Heart right ventricle (tissue), 16 donors: Measurements from ENCODE around the gene SMTNL1. TPM values are rescaled to one million over a fixed set of nuclear protein-coding genes. Genes with fewer than 3 reads are reported as not detected.

Source experiments
- ATAC-seq, 8 donors: fragments of 200-7000 bp; cut with Tn5 transposase; one replicate each; pipeline ENCODE4 v1.9.1; 2020; ENCODE audit warnings: mild to moderate bottlenecking in 8 of 8, moderate library complexity in 8 of 8, moderate number of reproducible peaks in 1 of 8
- DNase-seq, 2 donors: peaks; one replicate each; pipeline ENCODE4 v3.0.0-alpha.2; 2020
- H3K27ac ChIP-seq, 10 donors: fragments of 200-600 bp; sonication (generic) in 2 of 10; one replicate each; pipeline versions ENCODE4 v1.5.0 to v1.8.0; 2020 to 2022; ENCODE audit warnings: mild to moderate bottlenecking in 3 of 10
- H3K27me3 ChIP-seq, 7 donors: fragments of 200-600 bp; one replicate each; pipeline ENCODE4 v1.8.0; 2021 to 2022; ENCODE audit warnings: mild to moderate bottlenecking in 2 of 7
- H3K36me3 ChIP-seq, 9 donors: fragments of 200-600 bp; sonication (generic) in 1 of 9; one replicate each; pipeline versions ENCODE4 v1.5.0 to v1.8.0; 2020 to 2022; ENCODE audit warnings: mild to moderate bottlenecking in 2 of 9
- H3K4me1 ChIP-seq, 9 donors: fragments of 200-600 bp; sonication (generic) in 1 of 9; one replicate each; pipeline versions ENCODE4 v1.5.0 to v1.8.0; 2020 to 2022; ENCODE audit warnings: mild to moderate bottlenecking in 4 of 9
- H3K4me3 ChIP-seq, 10 donors: fragments of 200-600 bp; sonication (generic) in 2 of 10; one replicate each; pipeline versions ENCODE4 v1.5.0 to v1.8.0; 2020 to 2022; ENCODE audit warnings: mild to moderate bottlenecking in 7 of 10, moderate library complexity in 2 of 10
- H3K9me3 ChIP-seq, 11 donors: fragments of 200-600 bp in 10 of 11; sonication (generic) in 2 of 11; one replicate each; pipeline versions ENCODE4 v1.5.0 to v1.8.0; 2013 to 2022; ENCODE audit warnings: mild to moderate bottlenecking in 2 of 11, control low read depth in 1 of 11, moderate library complexity in 1 of 11
- CTCF ChIP-seq, 9 donors: fragments of 200-600 bp; sonication (generic) in 2 of 9; IDR thresholded peaks; one replicate each; pipeline versions ENCODE4 v1.5.0 to v1.8.0; 2021 to 2022; ENCODE audit warnings: antibody characterized with exemption in 9 of 9, mild to moderate bottlenecking in 5 of 9, moderate library complexity in 1 of 9
- WGBS, 2 donors: extraction: QIAGEN DNeasy Blood & Tissue Kit; methylation state at CpG; one replicate each; pipeline ENCODE4 v1.1.7; 2013; ENCODE audit warnings: inconsistent platforms in 1 of 2; 5-methylcytosine and 5-hydroxymethylcytosine counted together
- intact Hi-C, 10 donors: fragments of 100-400 bp; cut with DNase I; formaldehyde crosslinking; loops; one replicate each; pipeline versions ENCODE4 v1.11.1 to v1.14.2; 2022
- polyA plus RNA-seq, 2 donors: library from polyadenylated mRNA; stranded (reverse); fragments of 200-250 nt; gene quantifications; one replicate each; pipeline ENCODE4 v1.2.3, GENCODE V29; 2013
- total RNA-seq, 10 donors: library from RNA; stranded (reverse); fragmentation: NEBNext Ultra II Directional in 3 of 10; extraction: Animal tissue kit (Norgen Biotek cat#: 25700) in 3 of 10; gene quantifications; one replicate each; pipeline versions ENCODE4 v1.2.1 to v1.2.4, GENCODE V29; 2021 to 2023
- donor health status: Arrhythmogenic right ventricular cardiomyopathy.
- donor health status: ischemic (EF 13 %, LVEDD 7.1; RV severe dilation, severe dysfunction).
- donor health status: healthy with polysubstance abuse.
- donor health status: DM: no; HTN: yes; CAD: no.
- donor health status: DM: no; HTN: no; CAD: no.
- donor health status: ischemic (EF 25% LVEDD 6.9; RV normal size, moderate dysfunction).
- donor health status: ischemic (EF 25% LVEDD 5.7; RV mildly dilated, moderate dysfunction).
- donor health status: healthy.
- donor health status: DM: yes; HTN: yes; CAD: no.
- donor health status: Ischemic cardiomyopathy.
- donor health status: ischemic (EF 35%, LVEDD 5.7; RV mildly dilated, moderate dysfunction).
- donor health status: nonischemic (EF 11% LVEDD 7.7; RV severe dilation, severe dysfunction).
- donor health status: DM: yes; HTN: yes; CAD: no.
- donor health status: PGD.
- donor health status: ischemic (EF 29% LVEDD 5.4; RV normal size, mild dysfunction).
- donor health status: nonischemic (EF 23%, LVEDD 6.1; RV moderate dilation, normal function).

SMTNL1 gene
- total and polyA plus RNA-seq, 12 donors: not detected

DNA sequence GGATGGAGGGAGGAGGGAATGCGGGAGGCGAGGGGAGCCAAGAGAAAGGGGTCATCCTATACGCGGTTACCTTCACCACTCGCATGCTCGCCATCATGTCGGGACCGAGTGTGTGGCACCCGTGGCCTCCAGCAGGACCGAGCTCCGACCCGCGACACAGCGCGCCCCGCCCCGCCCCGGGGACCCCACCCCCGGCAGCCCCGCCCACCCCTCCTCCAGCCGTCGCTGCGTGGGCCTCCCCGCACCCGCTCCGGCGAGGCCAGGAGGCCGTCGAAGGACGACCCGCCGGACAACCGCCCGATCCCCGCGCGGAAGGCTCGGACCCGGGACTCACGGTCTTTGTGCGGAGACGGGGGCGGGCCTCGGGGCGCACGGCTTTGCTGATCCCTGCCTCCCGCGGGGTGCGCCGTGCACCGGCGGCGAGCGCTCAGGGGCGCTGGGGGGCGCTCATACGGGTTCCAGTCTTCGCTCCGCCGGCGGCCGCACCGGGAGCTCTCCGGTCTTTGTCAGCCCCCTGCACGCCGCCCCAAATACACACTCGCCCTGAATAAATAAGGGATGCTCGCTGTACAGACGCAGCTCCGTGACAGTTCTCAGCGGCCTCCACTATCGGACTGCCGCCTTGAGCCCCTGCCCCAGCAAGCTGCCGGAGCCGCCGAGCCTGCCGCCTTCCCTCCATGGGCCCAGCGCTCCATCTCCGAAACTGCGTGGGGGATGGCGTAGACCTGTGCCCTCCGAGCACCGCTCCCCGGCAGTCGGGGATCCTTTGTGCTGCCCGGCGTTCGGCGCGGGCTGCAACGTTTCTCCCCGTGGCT is 30.3 kb downstream of the SMTNL1 start, which contains the start of gene UBE2L6:
TSS of gene UBE2L6 (minus strand) at position 158 of the 815 bp plus-strand sequence. CDS start at position 97, 61 bp downstream.
- 0% methylated on average over 66 to 92 of the region's 92 CpGs for WGBS, 2 donors
- DNase-seq: peak; percentile 50 to 67
- Histone ChIP-seq H3K27me3 (no peaks in the 10 kb centered on the region), H3K4me3 (peak within 1 kb of the TSS; percentile 23 to 90 (median 80)), H3K27ac (peak within 1 kb of the TSS; percentile 51 to 94 (median 84)), H3K36me3 (peaks cover 0 to 12% (median 0%) of the 10 kb centered on the region in 9 donors), H3K9me3 (no peaks in the 10 kb centered on the region), H3K4me1 (peaks cover 0 to 52% (median 12%) of the 10 kb centered on the region in 9 donors)
- peak in 4 of 9 donors; percentile 78 to 89 (median 86) for TF ChIP-seq CTCF (IDR thresholded peaks at IDR 0.05)
- ATAC-seq: peak; percentile 75 to 91 (median 85)
- intact Hi-C loops: loop anchor here in 9 of 10 donors (2.0 to 5.0 kb wide), 9 partner anchors 29 to 945 kb away; partner anchors contain the start of gene SERPING1 (in 1 of the 9)

DNA sequence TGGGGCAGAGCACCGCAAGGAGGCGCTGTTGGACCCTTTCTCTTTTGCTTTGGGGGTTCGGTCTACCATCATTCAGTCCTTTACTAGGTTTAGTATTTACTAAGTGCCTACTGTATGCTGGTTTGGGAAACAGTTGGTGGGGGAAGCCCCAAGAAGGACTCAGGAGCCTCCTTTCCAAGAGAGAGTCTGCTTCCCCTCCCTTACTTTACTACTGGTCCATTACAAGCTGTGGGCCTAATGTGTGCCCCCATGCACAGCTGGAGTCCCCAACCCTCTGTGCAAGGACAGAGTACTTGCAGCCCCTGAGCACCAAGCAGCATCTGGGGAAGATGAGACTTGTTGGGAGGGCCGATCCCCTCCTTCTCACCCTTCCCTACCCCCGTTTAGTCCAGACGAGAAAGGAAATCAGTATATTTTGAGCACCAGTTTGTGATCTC is 31.0 kb downstream of the SMTNL1 start:
- TF ChIP-seq CTCF (IDR thresholded peaks at IDR 0.05): peak in 5 of 9 donors; percentile 85 to 91 (median 87)
- Histone ChIP-seq H3K27ac (peak overlapping the region in 9 of 10 donors; percentile 51 to 94 (median 85)), H3K27me3 (no peaks in the 10 kb centered on the region), H3K4me1 (peaks cover 0 to 47% (median 12%) of the 10 kb centered on the region in 9 donors), H3K4me3 (peak overlapping the region; percentile 23 to 90 (median 80)), H3K9me3 (no peaks in the 10 kb centered on the region), H3K36me3 (peaks cover 0 to 12% (median 0%) of the 10 kb centered on the region in 9 donors)
- intact Hi-C loops: loop anchor here in 9 of 10 donors (2.0 to 5.0 kb wide), 9 partner anchors 28 to 944 kb away; partner anchors contain the start of gene SERPING1 (in 1 of the 9)
- peak in 6 of 8 donors; percentile 3 to 15 (median 6) for ATAC-seq
- WGBS, 2 donors: 29 to 35% methylated on average over 6 of the region's 6 CpGs
- peak; percentile 85 to 87 for DNase-seq

DNA sequence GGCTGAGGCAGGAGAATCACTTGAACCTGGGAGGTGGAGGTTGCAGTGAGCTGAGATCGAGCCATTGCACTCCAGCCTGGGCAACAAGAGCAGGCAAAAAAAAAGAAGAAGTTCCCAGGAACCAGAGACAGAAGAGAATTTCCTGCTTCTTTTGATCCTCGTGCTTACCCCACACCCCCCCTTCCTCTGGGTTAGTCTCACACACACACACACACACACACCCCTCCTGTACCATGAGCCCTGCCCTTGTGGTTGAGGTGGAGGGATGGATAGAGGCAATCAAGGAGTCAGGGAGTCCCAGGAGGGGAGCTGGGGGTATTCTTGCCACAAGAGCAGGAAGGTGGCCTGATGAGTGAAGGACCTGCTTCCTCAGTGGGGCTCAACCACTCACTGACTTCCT is 34.2 kb downstream of the SMTNL1 start:
- 66 to 68% methylated on average over 2 of the region's 2 CpGs for WGBS, 2 donors
- Histone ChIP-seq H3K27ac (no peak overlapping the region), H3K27me3 (peaks cover 0 to 13% (median 0%) of the 10 kb centered on the region in 7 donors), H3K36me3 (no peaks in the 10 kb centered on the region), H3K9me3 (no peaks in the 10 kb centered on the region), H3K4me3 (no peak overlapping the region), H3K4me1 (peaks cover 0 to 24% (median 5%) of the 10 kb centered on the region in 9 donors)
- intact Hi-C loops: loop anchor here in 1 of 10 donors (2.0 kb wide), 1 partner anchor 69 kb away; no protein-coding TSS in a partner anchor
- no peak for TF ChIP-seq CTCF (IDR thresholded peaks at IDR 0.05)
- DNase-seq (no peak), ATAC-seq (no peak)

DNA sequence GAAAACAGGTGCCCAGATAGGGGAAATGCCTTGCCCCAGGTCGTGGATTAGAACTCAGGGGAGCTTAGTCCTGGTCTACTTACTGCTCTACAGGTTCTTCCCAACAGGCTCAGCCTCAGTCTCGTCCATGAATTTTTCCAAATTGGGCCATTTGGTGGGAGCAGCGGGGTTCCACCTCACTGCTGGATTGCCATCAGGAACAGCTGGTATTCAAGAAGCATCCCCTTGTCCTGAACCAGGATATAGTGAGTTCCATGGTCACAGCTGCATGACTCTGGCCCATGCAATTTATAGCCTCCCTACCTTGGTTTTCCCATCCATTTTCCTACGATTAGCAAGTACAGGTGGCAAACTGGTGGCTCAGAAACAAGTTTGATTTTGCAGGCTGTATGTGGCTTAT is 36.7 kb downstream of the SMTNL1 start:
- intact Hi-C loops: no loop called here
- Histone ChIP-seq H3K4me3 (no peak overlapping the region), H3K9me3 (no peaks in the 10 kb centered on the region), H3K27ac (no peak overlapping the region), H3K4me1 (peaks cover 0 to 10% (median 0%) of the 10 kb centered on the region in 9 donors), H3K36me3 (no peaks in the 10 kb centered on the region), H3K27me3 (peaks cover 0 to 13% (median 0%) of the 10 kb centered on the region in 7 donors)
- DNase-seq: no peak
- no peak for TF ChIP-seq CTCF (IDR thresholded peaks at IDR 0.05)
- ATAC-seq: no peak
- WGBS, 2 donors: 46 to 57% methylated on average over 4 of the region's 4 CpGs
